MM.1S (cell line): ENCODE measurements around the gene VCPKMT.
A peak's percentile ranks its signal among the peaks of the same experiment; 100 is the strongest.

ENCODE experiments used
- DNase-seq: peaks from one replicate; pipeline ENCODE4 v3.0.0-alpha.2; 2015
- H2AFZ ChIP-seq: fragments of 300-600 bp; sonication (generic); 2 replicates; pipeline ENCODE4 v1.6.0; 2016; ENCODE audit warnings: antibody characterized with exemption, low read length
- H3F3A ChIP-seq: fragments of 300-600 bp; sonication (generic); 2 replicates; pipeline ENCODE4 v1.6.1; 2016; ENCODE audit warnings: mild to moderate bottlenecking, antibody characterized with exemption, low read length, moderate library complexity, mixed read lengths; ENCODE audit not compliant: insufficient read depth
- H3K27ac ChIP-seq: fragments of 300-600 bp; sonication (generic); 2 replicates; pipeline ENCODE4 v1.5.1; 2016; ENCODE audit warnings: mild to moderate bottlenecking, low read length
- H3K27me3 ChIP-seq: fragments of 300-600 bp; sonication (generic); replicated peaks from 2 replicates; pipeline ENCODE4 v1.6.0; 2016; ENCODE audit warnings: low read length; ENCODE audit not compliant: insufficient read depth
- H3K36me3 ChIP-seq: fragments of 300-600 bp; sonication (generic); replicated peaks from 2 replicates; pipeline ENCODE4 v1.6.1; 2016; ENCODE audit warnings: mild to moderate bottlenecking, low read length, mixed read lengths; ENCODE audit not compliant: insufficient read depth
- H3K4me1 ChIP-seq: fragments of 300-600 bp; sonication (generic); 2 replicates; pipeline ENCODE4 v1.6.1; 2016; ENCODE audit warnings: low read length, mixed read lengths
- H3K4me2 ChIP-seq: fragments of 300-600 bp; sonication (generic); 2 replicates; pipeline ENCODE4 v1.6.0; 2016; ENCODE audit warnings: low read depth, low read length
- H3K4me3 ChIP-seq: fragments of 300-600 bp; sonication (generic); 2 replicates; pipeline ENCODE4 v1.5.1; 2016; ENCODE audit warnings: low read length, mixed read lengths
- H3K79me2 ChIP-seq: fragments of 300-600 bp; sonication (generic); 2 replicates; pipeline ENCODE4 v1.6.1; 2016; ENCODE audit warnings: mixed run types, low read length, mixed read lengths
- H3K9ac ChIP-seq: fragments of 300-600 bp; sonication (generic); 2 replicates; pipeline ENCODE4 v1.6.1; 2016; ENCODE audit warnings: low read length, mixed read lengths
- H3K9me2 ChIP-seq: fragments of 300-600 bp; sonication (generic); replicated peaks from 2 replicates; pipeline ENCODE4 v1.6.1; 2016; ENCODE audit warnings: mild to moderate bottlenecking, low read length, mixed read lengths; ENCODE audit not compliant: insufficient read depth
- H3K9me3 ChIP-seq: fragments of 300-600 bp; sonication (generic); replicated peaks from 2 replicates; pipeline ENCODE4 v1.6.1; 2016; ENCODE audit warnings: mild to moderate bottlenecking, low read length, mixed read lengths; ENCODE audit not compliant: insufficient read depth
- H4K20me1 ChIP-seq: fragments of 300-600 bp; sonication (generic); 2 replicates; pipeline ENCODE4 v1.6.1; 2016; ENCODE audit warnings: mild to moderate bottlenecking, low read length, moderate library complexity, mixed read lengths; ENCODE audit not compliant: insufficient read depth
- CTCF ChIP-seq: fragments of 300-600 bp; sonication (generic); IDR thresholded peaks from 2 replicates; pipeline ENCODE4 v1.5.1; 2016; ENCODE audit warnings: antibody characterized with exemption, low read length, mixed read lengths
- EZH2 ChIP-seq: fragments of 300-600 bp; sonication (generic); optimal IDR thresholded peaks from 2 replicates; pipeline ENCODE3; 2017; ENCODE audit warnings: low read depth, mild to moderate bottlenecking, antibody characterized with exemption, low read length, mixed read lengths
- EZH2phosphoT487 ChIP-seq: fragments of 300-600 bp; sonication (generic); IDR thresholded peaks from 2 replicates; pipeline ENCODE4 v1.6.1; 2018; ENCODE audit warnings: antibody characterized with exemption, low read length

VCPKMT gene

GRCh38 chr14:50088731-50089130, 27.6 kb downstream of the VCPKMT start:
- H3K9ac ChIP-seq: no peak overlapping the region
- H4K20me1 ChIP-seq: no peaks in the 10 kb centered on the region
- peaks cover 24% of the 10 kb centered on the region for H3K4me1 ChIP-seq
- no peaks in the 10 kb centered on the region for H3K36me3 ChIP-seq
- no peak overlapping the region for H2AFZ ChIP-seq
- H3K27me3 ChIP-seq: no peaks in the 10 kb centered on the region
- H3K4me3 ChIP-seq: no peak overlapping the region
- no peaks in the 10 kb centered on the region for H3K9me3 ChIP-seq
- no peak for DNase-seq
- no peak for TF ChIP-seq EZH2phosphoT487
- no peak for TF ChIP-seq EZH2
- TF ChIP-seq CTCF: no peak
- H3K27ac ChIP-seq: no peak overlapping the region
- H3K9me2 ChIP-seq: no peaks in the 10 kb centered on the region
- no peaks in the 10 kb centered on the region for H3K79me2 ChIP-seq
- H3K4me2 ChIP-seq: no peak overlapping the region
- H3F3A ChIP-seq: peaks cover 17% of the 10 kb centered on the region

DNA sequence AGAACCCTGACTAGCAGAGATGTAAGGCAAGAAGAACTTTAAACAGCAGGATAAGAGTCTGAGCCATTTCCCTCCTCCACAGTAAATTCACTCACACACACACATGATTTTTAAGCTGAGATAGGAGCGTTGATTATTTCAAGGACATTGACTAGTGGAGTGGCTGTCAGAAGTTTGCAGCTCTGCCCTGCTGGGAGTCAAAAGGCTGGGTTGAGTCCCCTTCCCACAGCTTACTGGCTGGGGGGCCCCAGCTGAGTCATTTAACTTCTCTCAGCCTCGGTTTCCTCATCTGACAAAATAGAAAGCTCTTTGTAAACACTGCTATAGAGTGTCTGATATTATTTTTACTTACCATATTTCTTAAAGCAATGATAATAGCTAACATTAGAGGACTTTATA, 28.3 kb downstream of the VCPKMT start:
- Histone ChIP-seq H3K4me3 (no peak overlapping the region), H3K9ac (no peak overlapping the region), H3K36me3 (no peaks in the 10 kb centered on the region), H3K27me3 (no peaks in the 10 kb centered on the region), H3F3A (peaks cover 23% of the 10 kb centered on the region), H4K20me1 (no peaks in the 10 kb centered on the region), H3K79me2 (no peaks in the 10 kb centered on the region), H3K4me1 (peaks cover 27% of the 10 kb centered on the region), H2AFZ (no peak overlapping the region), H3K9me3 (no peaks in the 10 kb centered on the region), H3K9me2 (no peaks in the 10 kb centered on the region), H3K27ac (peak overlapping the region; percentile 58; the same call in 1 of the 2 replicates), H3K4me2 (peak overlapping the region; percentile 24; the same call in 1 of the 2 replicates)
- DNase-seq: no peak
- no peak for TF ChIP-seq EZH2phosphoT487
- TF ChIP-seq CTCF: no peak
- TF ChIP-seq EZH2: no peak

- no peaks in the 10 kb centered on the region for H4K20me1 ChIP-seq
- TF ChIP-seq CTCF: no peak
- no peak for TF ChIP-seq EZH2phosphoT487
- no peak for TF ChIP-seq EZH2
- H2AFZ ChIP-seq: no peak overlapping the region
- H3K4me3 ChIP-seq: no peak overlapping the region
- H3K79me2 ChIP-seq: no peaks in the 10 kb centered on the region
- peak overlapping the region; percentile 24; the same call in 1 of the 2 replicates for H3K4me2 ChIP-seq
- no peaks in the 10 kb centered on the region for H3K27me3 ChIP-seq
- peaks cover 26% of the 10 kb centered on the region for H3F3A ChIP-seq
- no peaks in the 10 kb centered on the region for H3K9me2 ChIP-seq
- peak overlapping the region; percentile 58; the same call in 1 of the 2 replicates for H3K27ac ChIP-seq
- H3K4me1 ChIP-seq: peaks cover 31% of the 10 kb centered on the region
- no peaks in the 10 kb centered on the region for H3K9me3 ChIP-seq
- no peak overlapping the region for H3K9ac ChIP-seq
- no peaks in the 10 kb centered on the region for H3K36me3 ChIP-seq
- peak; percentile 51 for DNase-seq
Measured at GRCh38 chr14:50087341-50088116, 28.8 kb downstream of the VCPKMT start.
